Immature natural killer cell (primary cell): ENCODE data around the gene PUS1. TPM values are rescaled to one million over a fixed set of nuclear protein-coding genes. Genes with fewer than 3 reads are reported as not detected.
"Not testable (repeated sequence)": the region's sequence is repeated elsewhere in the genome, so short reads cannot be mapped to it uniquely, and the experiment has no call there.

Source experiments
- DNase-seq, 3 donors: peaks; one replicate each; pipeline ENCODE4 v3.0.0; 2022; ENCODE audit warnings: mixed read lengths in 1 of 3
- H3K27ac Mint-ChIP-seq, 6 donors: one replicate each; pipeline ENCODE4 v1.8.0; 2020; ENCODE audit warnings: mixed read lengths in 6 of 6, mild to moderate bottlenecking in 5 of 6, inconsistent platforms in 4 of 6, moderate library complexity in 3 of 6
- H3K27me3 Mint-ChIP-seq, 3 donors: one replicate each; pipeline ENCODE4 v1.8.0; 2020 to 2021; ENCODE audit warnings: low read depth in 3 of 3, mild to moderate bottlenecking in 3 of 3, mixed read lengths in 3 of 3, moderate library complexity in 3 of 3, inconsistent platforms in 1 of 3
- H3K36me3 Mint-ChIP-seq, 3 donors: one replicate each; pipeline ENCODE4 v1.8.0; 2020; ENCODE audit warnings: mixed read lengths in 3 of 3, inconsistent platforms in 2 of 3, mild to moderate bottlenecking in 2 of 3
- H3K4me1 Mint-ChIP-seq, 2 donors: one replicate each; pipeline ENCODE4 v1.8.0; 2020; ENCODE audit warnings: inconsistent platforms in 2 of 2, mild to moderate bottlenecking in 2 of 2, mixed read lengths in 2 of 2, moderate library complexity in 1 of 2
- H3K4me3 Mint-ChIP-seq, 5 donors: one replicate each; pipeline ENCODE4 v1.8.0; 2020; ENCODE audit warnings: mild to moderate bottlenecking in 5 of 5, mixed read lengths in 5 of 5, inconsistent platforms in 3 of 5, moderate library complexity in 3 of 5
- H3K9me3 Mint-ChIP-seq, 6 donors: one replicate each; pipeline ENCODE4 v1.8.0; 2020; ENCODE audit warnings: mild to moderate bottlenecking in 6 of 6, mixed read lengths in 6 of 6, inconsistent platforms in 4 of 6, moderate library complexity in 3 of 6
- polyA plus RNA-seq, 3 donors: library from polyadenylated mRNA; unstranded; fragments of 300-500 nt; fragmentation: Illumina TruSeq; gene quantifications; one replicate each; pipeline ENCODE4 v1.2.3, GENCODE V29; 2021

PUS1 gene
- polyA plus RNA-seq, 3 donors from 2014 or later: 4.4 to 14.5 (median 6.2) TPM

DNA sequence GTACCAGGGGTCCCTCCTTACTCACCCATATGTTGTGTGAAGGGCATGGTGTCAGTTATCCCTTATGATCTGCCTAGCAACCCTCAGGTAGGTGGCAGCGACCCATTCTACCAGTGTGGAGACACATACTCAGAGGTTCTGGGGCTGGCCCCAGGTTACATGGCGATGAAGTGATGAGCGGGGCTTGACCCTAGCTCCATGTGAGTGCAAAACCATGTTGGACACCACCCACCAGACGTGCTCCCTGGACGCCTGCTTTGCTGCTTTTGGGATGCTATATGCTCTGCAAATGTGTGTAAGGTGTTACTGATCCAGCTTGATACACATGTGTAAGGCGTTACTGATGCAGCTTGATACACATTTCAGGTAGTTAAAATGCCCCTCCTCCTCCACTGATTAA is 54.0 kb downstream of the PUS1 start:
- H3K36me3 Mint-ChIP-seq: peaks cover 9 to 27% (median 9%) of the 10 kb centered on the region in 3 donors
- no peaks in the 10 kb centered on the region for H3K9me3 Mint-ChIP-seq
- no peak overlapping the region for H3K27ac Mint-ChIP-seq
- H3K4me1 Mint-ChIP-seq: peaks cover 1 to 8% of the 10 kb centered on the region in 2 donors
- no peak for DNase-seq
- no peak overlapping the region for H3K4me3 Mint-ChIP-seq
- peaks cover 0 to 3% (median 0%) of the 10 kb centered on the region in 3 donors for H3K27me3 Mint-ChIP-seq

DNA sequence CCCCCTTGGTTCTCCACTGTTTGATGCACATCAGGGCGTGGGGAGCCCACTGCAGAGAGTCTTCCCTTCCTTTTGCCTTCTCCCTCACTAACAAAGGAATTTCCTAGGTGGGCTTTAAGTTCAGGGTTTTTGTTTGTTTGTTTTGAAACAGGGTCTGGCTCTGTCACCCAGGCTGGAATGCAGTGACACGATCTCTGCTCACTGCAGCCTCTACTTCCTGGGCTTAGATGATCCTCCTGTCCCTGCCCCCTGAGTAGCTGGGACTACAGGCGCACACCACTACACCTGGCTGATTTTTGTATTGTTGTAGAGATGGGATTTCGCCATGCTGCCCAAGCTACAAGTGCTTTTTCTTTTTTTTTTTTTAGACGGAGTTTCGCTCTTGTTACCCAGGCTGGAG is 54.5 kb downstream of the PUS1 start:
- Mint-ChIP-seq H3K4me3 (no peak overlapping the region), H3K36me3 (peaks cover 9 to 27% (median 11%) of the 10 kb centered on the region in 3 donors), H3K27me3 (peaks cover 0 to 3% (median 0%) of the 10 kb centered on the region in 3 donors), H3K4me1 (peaks cover 1 to 4% of the 10 kb centered on the region in 2 donors), H3K9me3 (no peaks in the 10 kb centered on the region), H3K27ac (peak overlapping the region in 1 of 6 donors; percentile 12)
- DNase-seq: no peak

DNA sequence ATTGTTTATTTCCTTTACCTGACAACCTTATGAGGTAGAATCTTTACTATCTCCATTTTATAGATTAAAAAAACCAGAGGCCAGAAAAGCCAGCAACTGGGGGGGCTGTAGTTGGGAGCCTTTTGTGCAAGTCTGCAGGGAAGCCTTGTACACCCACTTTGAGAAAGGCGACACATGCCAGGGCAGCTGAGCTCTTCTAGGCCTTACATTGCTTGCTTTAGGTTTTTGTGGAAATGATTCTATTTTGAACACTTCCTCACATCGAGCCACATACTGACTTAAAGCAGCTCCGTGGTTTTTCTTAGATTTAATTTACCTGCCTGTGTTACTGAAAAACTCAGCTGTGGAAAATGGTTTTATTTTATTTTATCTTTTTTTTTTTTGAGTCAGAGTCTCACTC is 55.3 kb downstream of the PUS1 start:
- H3K4me3 Mint-ChIP-seq: no peak overlapping the region
- H3K9me3 Mint-ChIP-seq: no peaks in the 10 kb centered on the region
- no peak for DNase-seq
- peaks cover 10 to 32% (median 14%) of the 10 kb centered on the region in 3 donors for H3K36me3 Mint-ChIP-seq
- H3K4me1 Mint-ChIP-seq: peaks cover 1 to 4% of the 10 kb centered on the region in 2 donors
- H3K27ac Mint-ChIP-seq: no peak overlapping the region
- peaks cover 0 to 3% (median 0%) of the 10 kb centered on the region in 3 donors for H3K27me3 Mint-ChIP-seq

DNA sequence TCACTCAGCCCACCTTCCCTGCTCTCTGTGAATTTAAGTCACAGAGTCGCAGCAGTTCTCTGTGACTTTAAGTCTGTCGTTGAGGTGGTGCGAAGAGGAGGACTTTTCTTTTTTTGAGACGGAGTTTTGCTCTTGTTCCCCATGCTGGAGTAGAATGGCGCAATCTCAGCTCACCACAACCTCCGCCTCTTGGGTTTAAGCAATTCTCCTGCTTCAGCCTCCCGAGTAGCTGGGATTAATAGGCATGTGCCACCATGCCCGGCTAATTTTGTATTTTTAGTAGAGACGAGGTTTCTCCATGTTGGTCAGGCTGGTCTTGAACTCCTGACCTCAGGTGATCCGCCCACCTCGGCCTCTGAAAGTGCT is 56.4 kb downstream of the PUS1 start:
- H3K4me1 Mint-ChIP-seq, H3K9me3 Mint-ChIP-seq, H3K4me3 Mint-ChIP-seq, H3K27ac Mint-ChIP-seq, DNase-seq, H3K27me3 Mint-ChIP-seq: not testable (repeated sequence)
- peaks cover 10 to 39% (median 26%) of the 10 kb centered on the region in 3 donors for H3K36me3 Mint-ChIP-seq

DNA sequence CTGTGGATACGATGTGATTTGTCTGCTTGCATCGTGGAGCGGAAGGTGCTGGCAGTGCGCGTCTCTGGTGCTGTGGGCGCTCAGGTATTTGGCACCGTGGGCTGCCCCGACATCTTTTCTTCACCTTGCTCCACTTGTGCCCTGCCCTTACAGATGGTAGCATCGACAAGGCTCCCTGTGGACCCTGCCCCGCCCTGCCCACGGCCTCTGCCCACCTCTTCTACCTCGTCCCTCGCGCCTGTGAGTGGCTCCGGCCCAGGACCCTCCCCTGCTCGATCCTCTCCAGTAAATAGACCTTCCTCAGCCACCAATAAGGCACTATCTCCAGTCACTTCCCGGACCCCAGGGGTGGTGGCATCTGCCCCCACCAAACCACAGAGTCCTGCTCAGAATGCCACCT is 57.3 kb downstream of the PUS1 start:
- H3K27ac Mint-ChIP-seq: no peak overlapping the region
- H3K4me3 Mint-ChIP-seq: no peak overlapping the region
- peaks cover 0 to 3% (median 0%) of the 10 kb centered on the region in 3 donors for H3K27me3 Mint-ChIP-seq
- DNase-seq: no peak
- H3K9me3 Mint-ChIP-seq: no peaks in the 10 kb centered on the region
- peaks cover 10 to 36% (median 32%) of the 10 kb centered on the region in 3 donors for H3K36me3 Mint-ChIP-seq
- H3K4me1 Mint-ChIP-seq: peaks cover 0 to 1% of the 10 kb centered on the region in 2 donors

DNA sequence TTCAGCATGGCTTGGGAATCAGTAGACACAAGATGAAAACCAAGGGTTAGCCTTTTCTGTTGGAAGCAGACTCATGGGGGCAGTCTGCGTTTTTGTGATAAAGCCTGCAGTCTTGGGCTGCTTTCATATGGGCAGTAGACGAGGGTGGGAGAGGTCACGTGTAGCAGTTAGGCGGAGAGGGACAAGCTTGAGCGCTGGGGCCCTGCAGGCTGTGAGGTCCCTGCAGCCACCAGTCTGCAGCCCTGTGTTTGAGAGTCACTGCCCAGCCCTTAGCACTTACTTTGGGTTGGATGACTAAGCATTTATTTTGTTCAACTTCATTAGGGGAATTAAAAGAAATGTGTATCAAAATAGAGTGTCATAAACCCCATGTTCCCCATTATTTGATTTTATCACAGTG is 57.8 kb downstream of the PUS1 start:
- no peaks in the 10 kb centered on the region for H3K9me3 Mint-ChIP-seq
- H3K36me3 Mint-ChIP-seq: peaks cover 10 to 36% (median 32%) of the 10 kb centered on the region in 3 donors
- H3K4me3 Mint-ChIP-seq: no peak overlapping the region
- no peak for DNase-seq
- peaks cover 0 to 1% of the 10 kb centered on the region in 2 donors for H3K4me1 Mint-ChIP-seq
- H3K27ac Mint-ChIP-seq: no peak overlapping the region
- peaks cover 0 to 3% (median 0%) of the 10 kb centered on the region in 3 donors for H3K27me3 Mint-ChIP-seq

DNA sequence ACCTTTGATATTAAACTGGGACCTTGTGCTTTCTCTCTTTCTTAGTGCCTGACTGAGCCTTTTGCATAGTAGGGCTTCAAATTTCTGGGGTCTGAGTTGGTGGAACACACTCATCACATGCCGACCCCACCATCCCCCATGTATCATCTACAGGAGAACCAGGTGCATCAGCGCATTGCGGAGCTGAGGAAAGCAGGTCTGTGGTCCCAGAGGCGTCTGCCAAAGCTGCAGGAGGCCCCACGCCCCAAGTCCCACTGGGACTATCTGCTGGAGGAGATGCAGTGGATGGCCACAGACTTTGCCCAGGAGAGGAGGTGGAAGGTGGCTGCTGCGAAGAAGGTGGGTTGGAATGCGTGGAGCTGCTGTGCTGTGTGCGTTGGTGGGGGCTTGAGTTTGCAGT is 58.5 kb downstream of the PUS1 start:
- peaks cover 0 to 1% of the 10 kb centered on the region in 2 donors for H3K4me1 Mint-ChIP-seq
- H3K27me3 Mint-ChIP-seq: peaks cover 0 to 3% (median 0%) of the 10 kb centered on the region in 3 donors
- no peak overlapping the region for H3K4me3 Mint-ChIP-seq
- peaks cover 16 to 42% (median 38%) of the 10 kb centered on the region in 3 donors for H3K36me3 Mint-ChIP-seq
- H3K9me3 Mint-ChIP-seq: no peaks in the 10 kb centered on the region
- no peak for DNase-seq
- H3K27ac Mint-ChIP-seq: peak overlapping the region in 1 of 6 donors; percentile 50

DNA sequence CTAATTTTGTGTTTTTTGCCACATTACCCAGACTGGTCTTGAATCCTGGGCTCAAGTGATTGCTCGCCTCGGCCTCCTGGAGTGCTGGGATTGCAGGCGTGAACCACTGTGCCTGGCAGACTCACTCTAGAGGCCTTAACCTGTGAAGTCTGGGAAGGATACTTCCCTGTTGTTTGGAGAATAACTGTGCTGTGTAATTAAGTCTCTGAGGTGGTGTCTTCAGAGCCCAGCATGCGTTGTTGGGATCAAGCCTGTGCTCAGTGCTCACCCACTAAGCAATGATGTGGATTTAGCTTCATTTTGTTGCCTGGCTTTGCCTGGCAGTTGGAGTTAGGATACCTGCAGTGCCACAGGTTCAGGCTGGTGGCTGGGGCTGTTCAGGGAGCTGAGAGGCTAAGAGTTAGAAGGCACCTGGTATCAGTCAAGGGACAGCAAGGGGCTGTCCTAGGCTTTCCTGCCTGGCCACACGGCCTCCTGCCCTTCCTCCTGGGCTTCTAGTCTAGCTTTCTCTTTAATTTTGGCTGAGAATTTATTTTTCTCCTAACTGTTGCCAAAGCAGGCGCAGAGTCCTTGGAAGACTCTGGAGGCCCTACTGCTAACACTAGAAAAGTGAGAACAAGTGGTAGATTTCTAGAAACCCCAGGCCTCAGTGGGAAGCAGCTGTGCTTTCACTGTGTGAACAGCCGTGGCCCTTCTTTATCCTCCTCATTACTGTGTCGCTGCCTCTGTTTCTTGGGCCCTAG is 59.1 kb downstream of the PUS1 start:
- Mint-ChIP-seq H3K36me3 (peaks cover 20 to 46% (median 40%) of the 10 kb centered on the region in 3 donors), H3K27ac (peak overlapping the region in 1 of 6 donors; percentile 65), H3K4me1 (peaks cover 0 to 1% of the 10 kb centered on the region in 2 donors), H3K27me3 (peaks cover 0 to 3% (median 0%) of the 10 kb centered on the region in 3 donors), H3K9me3 (no peaks in the 10 kb centered on the region), H3K4me3 (no peak overlapping the region)
- DNase-seq: no peak

DNA sequence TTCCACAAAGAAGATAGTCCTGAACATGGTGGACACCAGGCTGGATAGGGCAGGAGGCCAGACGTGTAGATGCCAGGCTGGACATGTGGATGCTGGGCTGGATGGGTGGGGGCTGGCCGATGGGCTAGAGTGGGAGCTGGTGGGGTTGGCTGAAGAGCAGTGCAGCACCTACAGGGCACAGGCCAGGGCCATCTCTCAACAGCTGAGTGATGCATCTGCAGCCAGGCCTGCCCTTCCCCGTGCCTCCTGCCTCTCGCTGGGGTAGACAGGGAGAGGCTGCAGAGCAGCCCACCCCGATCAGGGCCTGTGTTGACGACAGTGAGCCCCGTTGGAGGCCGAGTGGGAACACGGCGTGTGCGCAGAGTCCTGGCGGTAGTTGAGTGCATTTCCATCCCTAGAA is 59.9 kb downstream of the PUS1 start:
- DNase-seq: no peak
- H3K4me1 Mint-ChIP-seq: peaks cover 0 to 1% of the 10 kb centered on the region in 2 donors
- no peak overlapping the region for H3K4me3 Mint-ChIP-seq
- H3K27me3 Mint-ChIP-seq: peaks cover 0 to 3% (median 0%) of the 10 kb centered on the region in 3 donors
- peak overlapping the region in 1 of 6 donors; percentile 23 for H3K27ac Mint-ChIP-seq
- H3K36me3 Mint-ChIP-seq: peaks cover 26 to 54% (median 48%) of the 10 kb centered on the region in 3 donors
- H3K9me3 Mint-ChIP-seq: no peaks in the 10 kb centered on the region

DNA sequence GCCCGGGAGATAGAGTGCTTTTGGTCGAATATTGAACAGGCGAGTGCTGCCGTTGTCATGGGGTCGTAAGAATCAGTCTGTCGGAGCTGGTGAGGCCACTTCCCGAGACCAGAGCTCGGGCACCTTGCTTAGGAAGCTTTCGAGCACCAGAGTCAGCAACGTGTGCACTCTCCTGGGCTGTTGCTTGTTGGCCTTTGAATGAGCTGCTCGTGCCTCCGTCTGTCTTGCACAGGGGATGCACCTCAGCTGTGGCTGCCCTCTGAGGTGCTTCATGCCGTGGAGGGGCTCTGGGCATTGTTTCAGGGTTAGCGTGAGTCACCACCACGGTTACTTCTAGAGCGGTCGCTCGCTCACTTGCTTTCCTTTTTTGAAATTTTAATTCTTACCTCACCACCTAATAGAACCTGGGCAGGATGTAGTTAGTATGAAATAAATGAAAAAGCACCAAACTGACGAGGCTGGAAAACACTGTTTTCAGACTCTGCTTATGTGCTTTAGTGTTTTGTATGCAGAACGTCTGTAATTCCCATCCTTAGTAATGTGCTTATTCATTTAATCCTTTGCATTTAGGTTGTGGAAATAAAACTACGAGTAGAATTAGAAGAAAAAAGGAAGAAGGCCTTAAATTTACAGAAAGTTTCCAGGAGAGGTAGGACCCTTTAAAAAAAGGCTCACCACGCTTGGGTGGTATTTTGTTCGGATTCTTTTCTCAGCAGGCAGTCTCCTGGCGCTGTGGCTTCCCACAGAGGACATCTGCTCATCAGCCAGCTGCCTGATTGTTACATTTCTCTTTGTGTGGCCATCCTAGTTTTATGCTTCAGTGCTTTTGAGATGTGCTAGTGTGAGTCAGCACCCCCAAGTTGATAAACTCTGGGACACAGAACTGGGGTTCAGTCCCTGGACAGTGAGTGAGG is 61.2 kb downstream of the PUS1 start:
- no peak for DNase-seq
- H3K4me1 Mint-ChIP-seq: peaks cover 0 to 1% of the 10 kb centered on the region in 2 donors
- peaks cover 27 to 66% (median 58%) of the 10 kb centered on the region in 3 donors for H3K36me3 Mint-ChIP-seq
- no peak overlapping the region for H3K4me3 Mint-ChIP-seq
- no peaks in the 10 kb centered on the region for H3K9me3 Mint-ChIP-seq
- peak overlapping the region in 1 of 6 donors; percentile 13 for H3K27ac Mint-ChIP-seq
- peaks cover 0 to 3% (median 0%) of the 10 kb centered on the region in 3 donors for H3K27me3 Mint-ChIP-seq

DNA sequence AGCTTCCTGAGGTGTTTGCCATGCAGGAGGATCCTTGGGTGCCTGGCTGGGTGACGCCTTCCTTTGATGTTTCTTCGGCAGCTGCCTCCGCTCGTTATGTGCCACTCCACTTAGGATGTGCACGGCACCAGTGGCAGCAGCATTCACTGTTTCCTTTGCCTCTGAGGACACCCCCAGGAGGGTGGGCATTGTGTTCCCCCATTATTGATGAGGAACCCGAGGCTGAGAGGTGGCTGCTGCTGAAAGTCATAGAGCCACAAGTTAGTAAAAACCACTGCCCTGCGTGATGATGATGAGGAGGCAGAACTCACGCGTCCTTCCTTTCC is 61.9 kb downstream of the PUS1 start:
- H3K36me3 Mint-ChIP-seq: peaks cover 27 to 66% (median 58%) of the 10 kb centered on the region in 3 donors
- H3K27me3 Mint-ChIP-seq: peaks cover 0 to 3% (median 0%) of the 10 kb centered on the region in 3 donors
- H3K9me3 Mint-ChIP-seq: no peaks in the 10 kb centered on the region
- DNase-seq: no peak
- no peak overlapping the region for H3K4me3 Mint-ChIP-seq
- peaks cover 0 to 1% of the 10 kb centered on the region in 2 donors for H3K4me1 Mint-ChIP-seq
- H3K27ac Mint-ChIP-seq: no peak overlapping the region

DNA sequence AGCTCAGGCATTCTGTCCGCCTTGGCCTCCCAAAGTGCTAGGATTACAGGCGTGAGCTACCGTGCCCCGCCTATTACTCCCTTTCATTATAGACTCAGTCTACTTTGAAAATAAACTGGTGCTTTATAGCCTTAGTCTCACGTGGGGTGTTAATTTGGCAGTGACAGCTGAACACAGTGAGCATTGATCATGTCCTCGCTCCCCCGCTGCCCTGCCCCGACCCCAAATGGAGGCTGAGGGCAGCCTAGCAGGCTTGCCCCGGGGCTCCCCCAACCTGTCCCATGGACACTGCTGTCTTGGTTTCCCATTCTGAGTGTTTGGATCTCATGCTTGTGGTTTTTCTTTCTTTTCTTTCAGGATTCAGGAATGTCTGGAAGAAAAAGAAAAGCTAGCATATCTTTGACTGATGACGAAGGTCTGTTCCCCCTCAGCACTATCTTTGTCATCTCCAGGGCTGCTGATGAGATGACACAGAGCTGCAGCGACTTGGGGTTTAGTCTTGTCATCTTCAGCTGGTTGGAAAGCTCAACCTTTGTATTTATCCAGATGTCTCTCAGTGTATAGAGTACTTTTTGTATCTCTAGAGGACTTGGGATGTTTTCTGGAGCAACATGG is 62.8 kb downstream of the PUS1 start:
- H3K4me3 Mint-ChIP-seq: no peak overlapping the region
- H3K4me1 Mint-ChIP-seq: no peaks in the 10 kb centered on the region
- H3K27me3 Mint-ChIP-seq: no peaks in the 10 kb centered on the region
- no peaks in the 10 kb centered on the region for H3K9me3 Mint-ChIP-seq
- no peak for DNase-seq
- no peak overlapping the region for H3K27ac Mint-ChIP-seq
- H3K36me3 Mint-ChIP-seq: peaks cover 32 to 64% (median 56%) of the 10 kb centered on the region in 3 donors

DNA sequence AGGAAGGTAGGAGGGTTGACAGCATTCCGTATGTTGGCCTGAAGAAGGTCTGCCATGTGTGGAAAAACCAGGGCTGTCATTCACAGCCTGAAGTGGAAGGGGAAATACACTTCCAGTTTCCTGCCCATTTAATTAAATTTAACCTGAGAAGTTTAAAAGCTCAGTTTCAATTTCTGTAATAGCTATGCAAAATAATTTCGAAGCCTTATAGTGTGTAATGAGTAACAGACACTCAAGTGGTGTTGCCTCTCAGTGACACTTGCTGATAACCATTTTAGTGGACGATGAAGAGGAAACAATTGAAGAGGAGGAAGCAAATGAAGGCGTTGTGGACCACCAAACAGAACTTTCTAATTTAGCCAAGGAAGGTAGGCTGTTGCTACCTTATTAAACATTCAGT is 65.5 kb downstream of the PUS1 start:
- H3K4me1 Mint-ChIP-seq: no peaks in the 10 kb centered on the region
- no peak overlapping the region for H3K27ac Mint-ChIP-seq
- no peaks in the 10 kb centered on the region for H3K27me3 Mint-ChIP-seq
- H3K9me3 Mint-ChIP-seq: no peaks in the 10 kb centered on the region
- no peak overlapping the region for H3K4me3 Mint-ChIP-seq
- DNase-seq: no peak
- peaks cover 30 to 51% (median 45%) of the 10 kb centered on the region in 3 donors for H3K36me3 Mint-ChIP-seq
